GM21526 (cell line): ENCODE data around the gene ERG.

Experiments used
- ATAC-seq: cut with Tn5 transposase; IDR thresholded peaks from one replicate; pipeline ENCODE4 v1.9.1; 2021; ENCODE audit warnings: moderate library complexity; ENCODE audit not compliant: unreplicated experiment, low FRiP score

The ERG gene

DNA sequence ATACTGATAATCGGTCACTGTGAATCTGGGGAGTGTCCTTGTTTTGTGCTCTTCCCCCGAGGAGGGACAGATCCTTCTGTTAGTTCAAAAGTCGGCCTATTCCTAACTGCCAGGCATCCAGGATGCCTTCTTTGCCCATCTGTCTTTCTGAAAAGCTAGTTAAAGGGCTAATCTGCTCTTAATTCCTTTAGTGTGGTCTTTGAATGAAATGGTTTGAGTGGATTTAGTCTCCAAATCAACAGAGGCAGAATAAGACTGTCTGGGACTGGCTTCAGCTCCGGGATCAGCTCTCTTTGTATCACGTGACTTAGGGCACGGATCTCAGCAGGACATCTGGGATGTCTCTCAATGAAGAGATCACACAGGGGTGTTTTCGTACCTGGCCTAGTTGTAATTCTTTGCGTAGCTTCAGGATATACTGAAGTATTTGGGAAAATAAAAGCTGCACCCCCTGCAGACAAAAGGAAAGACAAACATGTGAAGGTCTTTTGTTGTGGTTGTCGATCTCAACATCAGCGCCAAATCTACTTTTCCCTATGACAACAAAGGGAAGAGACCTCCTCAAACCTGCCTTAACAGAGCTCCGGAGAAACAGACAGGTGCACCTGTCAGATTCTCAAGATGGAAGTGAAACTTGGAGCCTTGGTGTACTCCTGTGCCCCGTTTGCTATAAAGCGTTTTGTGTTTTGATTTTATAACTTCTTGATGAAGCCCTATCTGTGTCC is 97.9 kb downstream of the ERG start:
- no peak for ATAC-seq

- no peak for ATAC-seq
Observed at GRCh38 chr21:38399103-38399502, 99.2 kb downstream of the ERG start.

- ATAC-seq = no peak
Observed at GRCh38 chr21:38396325-38396724, 102.0 kb downstream of the ERG start.

- ATAC-seq = no peak
Observed at GRCh38 chr21:38395581-38395980, 102.7 kb downstream of the ERG start.

DNA sequence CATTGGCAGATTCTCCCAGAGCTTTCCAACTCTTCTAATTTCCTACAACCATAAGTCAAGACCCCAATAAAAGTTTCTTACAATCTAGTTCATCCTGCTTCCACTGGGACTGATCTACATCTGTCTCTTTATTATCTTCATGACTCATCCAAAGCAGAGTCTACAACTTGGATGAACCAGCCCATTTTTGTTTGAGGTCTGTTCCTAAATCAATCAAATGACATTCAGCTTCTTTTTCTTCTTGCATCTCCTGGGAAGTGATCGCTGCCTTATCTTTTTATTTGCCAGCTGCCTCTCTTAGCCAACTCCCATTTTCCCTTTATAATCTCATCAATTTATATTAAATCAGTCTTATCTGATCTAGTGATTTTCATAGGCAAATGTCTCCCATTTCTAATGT is 105.6 kb downstream of the ERG start:
- no peak for ATAC-seq

DNA sequence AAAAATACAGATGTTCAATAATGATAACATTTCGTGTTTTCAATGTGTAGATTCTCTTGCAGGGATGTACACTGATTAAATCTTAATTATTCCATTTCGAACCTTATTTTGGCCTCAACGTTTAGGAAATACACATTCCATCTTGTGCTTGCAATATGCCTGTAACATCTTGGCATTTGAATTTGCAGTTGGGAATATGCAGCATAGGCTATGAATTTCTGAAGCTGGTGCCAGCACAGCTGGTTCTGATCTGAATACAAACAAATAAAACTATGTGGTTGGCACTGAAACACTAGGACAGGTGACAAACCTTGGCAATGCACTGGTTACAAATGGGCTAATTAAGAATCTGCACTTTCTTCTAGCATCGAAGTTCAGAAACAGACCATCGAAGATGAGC is 108.4 kb downstream of the ERG start:
- no peak for ATAC-seq

DNA sequence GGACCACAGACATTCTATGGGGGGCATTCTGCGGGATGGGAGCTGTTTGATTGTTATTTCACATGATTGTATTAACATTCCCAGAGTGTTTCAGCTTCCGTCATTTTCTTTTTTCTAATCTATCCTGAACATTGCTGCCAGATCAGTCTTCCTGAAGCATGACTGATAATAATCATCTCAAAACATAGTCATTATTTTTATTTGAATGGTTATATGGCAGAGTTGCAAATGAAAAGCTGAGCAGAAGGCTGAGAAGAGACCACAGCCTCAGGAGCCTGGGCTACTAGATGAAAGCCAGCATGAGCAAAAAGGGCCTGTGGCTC is 109.0 kb downstream of the ERG start:
- no peak for ATAC-seq

DNA sequence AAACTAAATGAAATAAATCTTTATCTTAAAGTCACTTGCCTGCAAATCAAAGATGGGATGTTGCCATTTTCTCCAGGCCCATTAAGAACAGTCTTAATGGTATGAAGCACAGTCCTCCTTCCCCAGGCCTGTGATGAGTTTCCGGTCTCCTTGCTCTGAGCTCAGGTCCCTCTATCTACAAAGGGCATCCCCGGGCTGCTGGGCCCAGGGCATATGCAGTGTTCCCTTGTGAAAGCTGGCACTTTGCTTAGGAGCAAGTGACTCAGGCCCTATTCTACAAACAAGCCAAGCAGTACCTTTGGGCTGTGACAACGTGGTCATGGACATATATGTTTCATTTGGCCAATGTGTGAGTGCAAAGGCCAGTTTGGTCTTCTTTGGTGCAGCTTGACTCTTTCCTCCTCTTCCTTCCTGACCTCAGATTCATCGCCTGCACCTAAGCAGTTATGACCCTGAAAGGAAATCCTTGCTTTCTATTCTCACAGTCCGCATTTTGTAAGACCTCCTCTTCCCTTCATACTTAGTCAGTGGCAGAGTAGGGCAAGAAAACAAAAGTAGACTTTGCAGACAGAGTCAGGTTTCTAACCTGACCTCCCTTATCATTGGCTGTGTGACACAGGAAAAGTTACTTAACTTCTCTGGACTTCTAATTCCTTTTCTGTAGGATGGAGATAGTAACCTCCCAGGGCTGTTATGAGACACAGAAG is 109.5 kb downstream of the ERG start:
- no peak for ATAC-seq

DNA sequence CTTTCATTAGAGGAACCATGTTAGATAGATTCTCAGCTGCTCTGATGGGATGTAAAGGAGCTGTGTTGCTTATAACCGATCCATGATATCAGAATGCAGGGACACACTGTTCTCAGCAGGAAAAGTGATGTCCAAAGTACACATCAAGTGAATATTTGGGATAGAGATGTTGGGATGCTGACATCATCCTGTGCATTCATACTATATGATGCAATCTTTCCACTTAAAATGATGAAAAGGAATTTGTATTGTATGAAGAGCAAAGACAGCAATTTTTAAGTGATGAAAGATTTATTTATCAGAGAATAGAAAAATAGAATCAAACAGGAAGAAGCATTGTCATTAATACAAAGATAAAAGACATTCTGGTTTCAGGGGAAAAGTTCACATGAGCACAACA is 110.1 kb downstream of the ERG start:
- no peak for ATAC-seq

DNA sequence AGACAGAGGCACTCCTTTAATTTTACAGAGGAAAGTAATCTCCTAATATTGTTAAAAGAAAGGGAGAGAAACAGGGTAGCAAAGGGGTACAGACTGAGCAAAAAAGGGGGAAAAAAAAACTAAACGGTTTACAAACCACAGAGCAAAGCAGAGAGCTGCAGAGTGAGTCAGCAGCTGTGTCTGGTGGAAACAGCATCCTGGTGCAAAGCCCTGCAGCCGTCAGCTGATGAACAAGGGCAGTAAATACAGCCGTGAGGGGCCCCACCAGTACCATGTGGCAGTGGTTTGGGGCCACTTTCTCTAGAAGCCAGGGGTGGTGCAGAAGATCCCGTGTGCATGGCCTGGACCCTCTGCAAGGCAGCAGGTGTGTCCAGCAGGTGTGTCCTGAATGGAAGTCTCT is 111.3 kb downstream of the ERG start:
- ATAC-seq = no peak

- no peak for ATAC-seq
Observed at GRCh38 chr21:38385427-38386175, 112.7 kb downstream of the ERG start.

GRCh38 chr21:38384675-38385426 is 113.4 kb downstream of the ERG start:
- ATAC-seq = no peak

DNA sequence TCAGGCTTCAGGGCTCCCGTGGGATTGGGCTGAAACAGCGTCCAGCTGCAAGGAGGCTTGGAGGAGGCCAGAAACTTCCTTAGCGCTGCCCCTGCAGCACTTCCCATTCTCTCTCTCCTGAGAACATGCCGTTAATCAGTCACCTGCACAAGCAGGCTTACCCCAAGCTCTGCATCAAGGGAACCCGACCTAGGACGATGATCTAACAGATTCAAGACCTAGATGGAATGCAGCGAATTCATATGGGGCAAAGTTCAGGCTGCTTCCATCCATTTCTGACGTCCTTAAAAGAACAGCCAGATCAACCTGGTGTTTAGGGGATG is 114.1 kb downstream of the ERG start:
- no peak for ATAC-seq

DNA sequence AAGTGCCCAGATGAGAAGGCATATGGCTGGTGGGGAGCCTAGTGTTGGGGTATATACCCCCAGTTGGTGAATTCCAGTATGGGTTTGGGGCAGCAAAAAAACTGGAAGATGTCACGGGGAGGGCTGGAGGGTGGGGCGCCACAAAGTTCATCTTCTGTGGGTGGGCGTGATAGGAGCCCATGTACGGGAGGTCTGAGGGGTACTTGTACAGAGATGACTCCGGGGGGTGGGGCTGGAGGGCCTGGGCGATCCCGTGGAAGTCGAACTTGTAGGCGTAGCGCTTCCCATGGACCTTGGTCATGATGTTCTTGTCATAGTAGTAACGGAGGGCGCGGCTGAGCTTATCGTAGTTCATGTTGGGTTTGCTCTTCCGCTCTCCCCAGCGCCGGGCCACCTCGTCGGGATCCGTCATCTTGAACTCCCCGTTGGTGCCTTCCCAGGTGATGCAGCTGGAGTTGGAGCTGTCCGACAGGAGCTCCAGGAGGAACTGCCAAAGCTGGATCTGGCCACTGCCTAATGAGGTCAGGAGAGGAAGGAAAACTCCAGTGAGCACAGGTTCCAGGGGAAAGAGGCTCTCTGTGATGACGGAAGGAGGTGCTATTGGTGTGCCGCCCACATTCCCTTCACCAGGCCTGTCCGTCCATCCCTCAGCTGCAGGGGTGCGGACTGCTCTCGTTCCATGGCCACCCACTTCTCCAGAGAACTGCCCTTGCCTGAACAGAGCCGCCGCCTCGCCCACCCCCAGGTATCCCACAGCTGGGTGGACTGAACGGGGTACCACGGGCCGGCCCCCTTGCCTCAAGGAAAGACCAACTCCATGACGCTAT is 114.7 kb downstream of the ERG start:
- no peak for ATAC-seq

- no peak for ATAC-seq
Observed at GRCh38 chr21:38380481-38381137, 117.7 kb downstream of the ERG start.

DNA sequence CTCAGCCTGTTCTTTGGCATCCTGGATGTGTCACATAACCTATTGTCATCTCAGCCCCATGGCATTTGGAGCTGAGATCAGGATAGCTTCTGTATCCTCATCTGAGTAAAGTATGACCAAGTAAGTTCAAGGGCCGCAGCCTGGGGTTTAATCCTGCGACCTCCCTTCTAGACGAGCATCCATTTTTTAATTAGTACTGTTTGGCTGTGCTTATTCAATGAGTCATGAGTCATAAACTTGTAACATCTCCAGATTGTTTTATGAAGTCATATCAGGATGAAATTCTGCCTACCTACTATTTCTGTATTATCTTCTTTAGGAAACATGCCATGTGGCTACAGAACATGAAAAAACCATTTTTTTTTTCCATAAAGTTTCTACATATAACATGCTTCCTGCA is 119.1 kb downstream of the ERG start:
- no peak for ATAC-seq

- no peak for ATAC-seq
Observed at GRCh38 chr21:38377165-38378088, 120.8 kb downstream of the ERG start.

GRCh38 chr21:38376693-38377092 is 121.6 kb downstream of the ERG start:
- ATAC-seq = no peak

- ATAC-seq = no peak
Observed at GRCh38 chr21:38376235-38376634, 122.0 kb downstream of the ERG start.
